ENCODE results near the gene CBFA2T2. TPM values are rescaled to one million over a fixed set of nuclear protein-coding genes. Genes with fewer than 3 reads are reported as not detected.
"Not testable (repeated sequence)": the region's sequence is repeated elsewhere in the genome, so short reads cannot be mapped to it uniquely, and the experiment has no call there.

CBFA2T2 gene
- total RNA-seq, 1 donor from 2014 or later = 19.6 TPM

GRCh38 chr20:33560026-33560425 is 70.1 kb downstream of the CBFA2T2 start:
- Mint-ChIP-seq H3K4me1 (ENCODE audit: unreplicated experiment) (peaks cover 34% of the 10 kb centered on the region), H3K9me3 (ENCODE audit: unreplicated experiment) (no peaks in the 10 kb centered on the region), H3K27ac (ENCODE audit: unreplicated experiment) (no peak overlapping the region), H3K27me3 (ENCODE audit: unreplicated experiment) (no peaks in the 10 kb centered on the region), H3K36me3 (ENCODE audit: unreplicated experiment) (peaks cover 11% of the 10 kb centered on the region), H3K4me3 (ENCODE audit: unreplicated experiment) (no peak overlapping the region)
- no peak for TF ChIP-seq CTCF (IDR thresholded peaks at IDR 0.05)
- DNase-seq (ENCODE audit: extremely low spot score, unreplicated experiment) = no peak

GRCh38 chr20:33561053-33561452 is 71.2 kb downstream of the CBFA2T2 start:
- not testable (repeated sequence) for H3K27me3 Mint-ChIP-seq (ENCODE audit: unreplicated experiment); H3K4me3 Mint-ChIP-seq (ENCODE audit: unreplicated experiment); DNase-seq (ENCODE audit: extremely low spot score, unreplicated experiment); H3K9me3 Mint-ChIP-seq (ENCODE audit: unreplicated experiment)
- Mint-ChIP-seq H3K4me1 (ENCODE audit: unreplicated experiment) (peaks cover 27% of the 10 kb centered on the region), H3K27ac (ENCODE audit: unreplicated experiment) (peak overlapping the region; percentile 10), H3K36me3 (ENCODE audit: unreplicated experiment) (peaks cover 11% of the 10 kb centered on the region)

GRCh38 chr20:33561692-33562601 is 72.1 kb downstream of the CBFA2T2 start:
- no peak for DNase-seq (ENCODE audit: extremely low spot score, unreplicated experiment)
- Mint-ChIP-seq H3K36me3 (ENCODE audit: unreplicated experiment) (peaks cover 9% of the 10 kb centered on the region), H3K27ac (ENCODE audit: unreplicated experiment) (peak overlapping the region; percentile 88), H3K27me3 (ENCODE audit: unreplicated experiment) (no peaks in the 10 kb centered on the region), H3K9me3 (ENCODE audit: unreplicated experiment) (no peaks in the 10 kb centered on the region), H3K4me1 (ENCODE audit: unreplicated experiment) (peaks cover 35% of the 10 kb centered on the region), H3K4me3 (ENCODE audit: unreplicated experiment) (peak overlapping the region; percentile 60)
- no peak for TF ChIP-seq CTCF (IDR thresholded peaks at IDR 0.05)

GRCh38 chr20:33563788-33564187 is 73.9 kb downstream of the CBFA2T2 start:
- no peak for DNase-seq (ENCODE audit: extremely low spot score, unreplicated experiment)
- H3K36me3 Mint-ChIP-seq (ENCODE audit: unreplicated experiment) = peaks cover 5% of the 10 kb centered on the region
- TF ChIP-seq CTCF (IDR thresholded peaks at IDR 0.05) = no peak
- no peak overlapping the region for H3K4me3 Mint-ChIP-seq (ENCODE audit: unreplicated experiment)
- H3K9me3 Mint-ChIP-seq (ENCODE audit: unreplicated experiment) = no peaks in the 10 kb centered on the region
- H3K27me3 Mint-ChIP-seq (ENCODE audit: unreplicated experiment) = no peaks in the 10 kb centered on the region
- no peak overlapping the region for H3K27ac Mint-ChIP-seq (ENCODE audit: unreplicated experiment)
- H3K4me1 Mint-ChIP-seq (ENCODE audit: unreplicated experiment) = peaks cover 50% of the 10 kb centered on the region

GRCh38 chr20:33566781-33567603 is 77.1 kb downstream of the CBFA2T2 start:
- DNase-seq (ENCODE audit: extremely low spot score, unreplicated experiment) = no peak
- no peak for TF ChIP-seq CTCF (IDR thresholded peaks at IDR 0.05)
- H3K4me1 Mint-ChIP-seq (ENCODE audit: unreplicated experiment) = peaks cover 65% of the 10 kb centered on the region
- H3K4me3 Mint-ChIP-seq (ENCODE audit: unreplicated experiment) = no peak overlapping the region
- no peaks in the 10 kb centered on the region for H3K27me3 Mint-ChIP-seq (ENCODE audit: unreplicated experiment)
- H3K27ac Mint-ChIP-seq (ENCODE audit: unreplicated experiment) = no peak overlapping the region
- no peaks in the 10 kb centered on the region for H3K9me3 Mint-ChIP-seq (ENCODE audit: unreplicated experiment)
- no peaks in the 10 kb centered on the region for H3K36me3 Mint-ChIP-seq (ENCODE audit: unreplicated experiment)
